ENCODE measurements around the gene RBP7. TPM values are rescaled to one million over a fixed set of nuclear protein-coding genes. Genes with fewer than 3 reads are reported as not detected.
A peak's percentile ranks its signal among the peaks of the same experiment; 100 is the strongest.

Gene RBP7
- 0.74 TPM for polyA plus RNA-seq (2013, experiment 1 of 4)
- polyA plus RNA-seq (2013, experiment 2 of 4): 1.0 TPM
- 2.2 TPM for polyA plus RNA-seq (2013, experiment 3 of 4)
- polyA plus RNA-seq (2013, experiment 4 of 4): 0.97 TPM

DNA sequence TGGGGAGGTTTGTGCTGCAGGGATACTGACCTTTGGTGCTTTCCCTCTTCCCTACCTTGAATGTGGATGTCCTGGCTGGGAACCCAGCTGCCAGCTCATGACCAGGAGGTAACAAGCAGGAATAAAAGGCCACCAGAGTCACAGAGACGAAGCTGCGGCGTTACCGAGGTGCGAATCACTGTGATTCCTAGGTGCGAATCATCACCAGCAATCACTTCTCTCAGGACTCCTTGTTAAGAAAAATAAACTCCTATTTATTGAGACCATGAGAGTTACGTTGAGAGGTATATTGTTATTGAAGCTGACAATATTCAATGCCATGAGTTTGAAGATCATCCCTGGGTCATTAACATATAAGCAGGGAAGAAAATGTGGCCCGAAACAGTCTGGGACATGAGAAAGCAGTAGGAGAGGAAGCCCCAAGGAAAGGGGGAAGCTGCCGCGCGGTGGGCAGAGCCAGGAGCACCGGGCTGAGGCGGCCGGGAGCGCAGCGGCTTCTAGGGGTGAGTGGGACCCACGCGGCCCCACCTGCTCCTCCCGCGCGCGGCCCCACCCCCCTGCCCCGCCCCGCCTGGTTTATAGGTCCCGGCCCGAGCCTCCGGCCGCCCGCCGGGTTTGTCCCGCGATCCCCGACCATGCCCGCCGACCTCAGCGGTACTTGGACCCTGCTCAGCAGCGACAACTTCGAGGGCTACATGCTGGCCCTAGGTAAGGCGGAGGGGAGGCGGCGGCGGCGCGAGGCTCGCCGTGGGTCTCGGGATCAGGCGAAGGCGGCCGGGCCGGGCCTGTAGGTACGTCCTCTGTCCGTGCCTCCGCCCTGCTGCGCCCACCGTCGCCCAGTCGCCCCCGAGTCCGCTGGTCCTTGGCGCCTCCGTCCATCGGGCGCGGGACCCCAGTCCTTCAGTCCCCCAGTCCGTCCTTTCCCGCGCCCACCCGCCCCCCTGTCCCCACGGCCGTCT, at the start of gene RBP7:
RBP7 (plus strand) TSS at position 605 of the 959 bp plus-strand sequence; CDS start at position 636, 31 bp downstream.
- no peaks in the 10 kb centered on the region for H3K9me3 ChIP-seq (ENCODE audit: control insufficient read depth, low read length)
- H3K4me1 ChIP-seq (ENCODE audit: control insufficient read depth, insufficient read depth, low read length): no peaks in the 10 kb centered on the region
- no peak within 1 kb of the TSS for H3K27ac ChIP-seq (ENCODE audit: insufficient read depth, low read depth, low read length, poor library complexity, severe bottlenecking)
- H3K27me3 ChIP-seq (ENCODE audit: control insufficient read depth, insufficient read depth, low read length, poor library complexity, severe bottlenecking): peaks cover 43% of the 10 kb centered on the region
- no peaks in the 10 kb centered on the region for H3K36me3 ChIP-seq (ENCODE audit: control insufficient read depth, insufficient read depth, low read length)
- WGBS, 2 experiments: 6% methylated on average over 70 to 71 of the region's 71 CpGs
- H3K4me3 ChIP-seq (ENCODE audit: insufficient read depth, low read depth, low read length): peak within 1 kb of the TSS; percentile 31

GRCh38 chr1:9957726-9958125, 39.3 kb upstream of the RBP7 start:
- Histone ChIP-seq H3K4me1 (ENCODE audit: control insufficient read depth, insufficient read depth, low read length) (no peaks in the 10 kb centered on the region), H3K27me3 (ENCODE audit: control insufficient read depth, insufficient read depth, low read length, poor library complexity, severe bottlenecking) (no peaks in the 10 kb centered on the region), H3K4me3 (ENCODE audit: insufficient read depth, low read depth, low read length) (no peak overlapping the region), H3K27ac (ENCODE audit: insufficient read depth, low read depth, low read length, poor library complexity, severe bottlenecking) (no peak overlapping the region), H3K36me3 (ENCODE audit: control insufficient read depth, insufficient read depth, low read length) (no peaks in the 10 kb centered on the region), H3K9me3 (ENCODE audit: control insufficient read depth, low read length) (no peaks in the 10 kb centered on the region)
- 92 to 95% methylated on average over 8 of the region's 8 CpGs for WGBS, 2 experiments

- Histone ChIP-seq H3K4me1 (ENCODE audit: control insufficient read depth, insufficient read depth, low read length) (no peaks in the 10 kb centered on the region), H3K9me3 (ENCODE audit: control insufficient read depth, low read length) (no peaks in the 10 kb centered on the region), H3K27me3 (ENCODE audit: control insufficient read depth, insufficient read depth, low read length, poor library complexity, severe bottlenecking) (no peaks in the 10 kb centered on the region), H3K36me3 (ENCODE audit: control insufficient read depth, insufficient read depth, low read length) (no peaks in the 10 kb centered on the region), H3K27ac (ENCODE audit: insufficient read depth, low read depth, low read length, poor library complexity, severe bottlenecking) (no peak overlapping the region), H3K4me3 (ENCODE audit: insufficient read depth, low read depth, low read length) (no peak overlapping the region)
- WGBS, 2 experiments: 94 to 95% methylated on average over 3 to 4 of the region's 4 CpGs
These were observed 37.0 kb upstream of the RBP7 start for GRCh38 chr1:9960011-9960410.

DNA sequence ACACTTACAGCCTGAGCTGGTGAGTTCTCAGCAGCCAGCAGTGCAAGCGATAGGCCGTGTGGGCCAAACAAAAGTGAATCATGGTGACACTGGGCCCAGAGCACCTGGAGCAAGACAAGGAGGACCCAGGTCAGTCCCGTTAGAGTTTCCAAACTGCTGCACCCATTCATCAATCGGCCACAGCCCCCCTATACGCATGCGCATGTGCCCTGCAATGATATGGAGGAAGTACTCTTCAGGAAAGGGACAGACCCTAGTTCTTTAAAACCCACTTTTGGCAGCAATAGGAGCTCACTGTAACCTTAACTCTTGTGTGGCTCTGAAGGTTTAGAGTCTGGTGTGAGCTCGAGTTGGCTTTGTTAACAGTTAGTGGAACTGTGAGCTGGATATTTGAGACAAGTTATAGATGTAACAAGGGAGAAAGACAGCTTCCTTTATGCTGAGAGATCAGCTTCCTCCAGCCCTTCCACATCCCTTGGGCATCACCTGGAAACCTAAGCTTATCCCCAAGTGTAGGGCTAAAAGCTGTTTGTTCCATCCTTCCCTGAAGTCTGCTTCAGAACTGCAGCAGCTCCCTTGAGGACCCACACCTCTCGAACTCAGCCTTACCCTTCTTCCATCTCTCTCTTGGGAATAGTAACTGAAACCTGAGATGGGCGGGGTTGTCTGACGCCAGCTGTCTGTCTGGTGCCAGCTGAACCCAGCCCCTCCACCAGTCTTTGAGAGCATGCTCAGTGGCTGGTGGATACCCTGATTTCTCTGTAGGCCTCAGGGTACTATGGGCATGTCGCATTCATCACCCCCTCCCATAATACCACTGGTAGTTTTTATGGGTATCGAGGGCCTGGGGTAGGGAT, 36.1 kb upstream of the RBP7 start:
- H3K9me3 ChIP-seq (ENCODE audit: control insufficient read depth, low read length): no peaks in the 10 kb centered on the region
- H3K4me3 ChIP-seq (ENCODE audit: insufficient read depth, low read depth, low read length): no peak overlapping the region
- H3K27ac ChIP-seq (ENCODE audit: insufficient read depth, low read depth, low read length, poor library complexity, severe bottlenecking): no peak overlapping the region
- H3K36me3 ChIP-seq (ENCODE audit: control insufficient read depth, insufficient read depth, low read length): no peaks in the 10 kb centered on the region
- no peaks in the 10 kb centered on the region for H3K4me1 ChIP-seq (ENCODE audit: control insufficient read depth, insufficient read depth, low read length)
- WGBS, 2 experiments: 74 to 77% methylated on average over 11 to 12 of the region's 12 CpGs
- no peaks in the 10 kb centered on the region for H3K27me3 ChIP-seq (ENCODE audit: control insufficient read depth, insufficient read depth, low read length, poor library complexity, severe bottlenecking)

GRCh38 chr1:9984253-9984652, 12.8 kb upstream of the RBP7 start:
- H3K36me3 ChIP-seq (ENCODE audit: control insufficient read depth, insufficient read depth, low read length): peaks cover 6% of the 10 kb centered on the region
- H3K4me1 ChIP-seq (ENCODE audit: control insufficient read depth, insufficient read depth, low read length): no peaks in the 10 kb centered on the region
- no peak overlapping the region for H3K27ac ChIP-seq (ENCODE audit: insufficient read depth, low read depth, low read length, poor library complexity, severe bottlenecking)
- no peaks in the 10 kb centered on the region for H3K9me3 ChIP-seq (ENCODE audit: control insufficient read depth, low read length)
- WGBS, 2 experiments: 97 to 98% methylated on average over 4 to 5 of the region's 5 CpGs
- H3K4me3 ChIP-seq (ENCODE audit: insufficient read depth, low read depth, low read length): no peak overlapping the region
- no peaks in the 10 kb centered on the region for H3K27me3 ChIP-seq (ENCODE audit: control insufficient read depth, insufficient read depth, low read length, poor library complexity, severe bottlenecking)

DNA sequence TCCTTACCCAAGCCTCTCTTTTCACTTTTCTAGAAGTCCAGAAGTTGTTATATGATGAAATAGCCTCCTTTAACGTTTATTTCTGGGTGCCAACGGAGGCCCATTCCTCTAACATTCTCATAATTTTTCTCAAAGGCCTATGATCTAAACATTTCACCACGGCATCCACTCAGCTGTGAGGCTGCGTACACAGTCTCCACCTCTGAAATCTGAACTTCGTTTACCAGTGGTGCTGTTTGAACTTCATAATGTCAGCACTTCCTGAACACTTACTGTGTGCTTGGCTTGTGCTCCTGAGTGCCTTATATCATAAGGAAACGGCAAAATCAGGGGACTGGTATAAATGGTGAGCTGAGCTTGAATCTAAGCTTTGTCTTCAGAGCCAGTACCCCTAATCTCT, 12.0 kb upstream of the RBP7 start:
- WGBS, 2 experiments: 74 to 76% methylated on average over 6 of the region's 6 CpGs
- Histone ChIP-seq H3K27ac (ENCODE audit: insufficient read depth, low read depth, low read length, poor library complexity, severe bottlenecking) (no peak overlapping the region), H3K4me1 (ENCODE audit: control insufficient read depth, insufficient read depth, low read length) (no peaks in the 10 kb centered on the region), H3K4me3 (ENCODE audit: insufficient read depth, low read depth, low read length) (no peak overlapping the region), H3K27me3 (ENCODE audit: control insufficient read depth, insufficient read depth, low read length, poor library complexity, severe bottlenecking) (no peaks in the 10 kb centered on the region), H3K9me3 (ENCODE audit: control insufficient read depth, low read length) (no peaks in the 10 kb centered on the region), H3K36me3 (ENCODE audit: control insufficient read depth, insufficient read depth, low read length) (peaks cover 6% of the 10 kb centered on the region)

GRCh38 chr1:9989773-9990172, 7.3 kb upstream of the RBP7 start:
- Histone ChIP-seq H3K36me3 (ENCODE audit: control insufficient read depth, insufficient read depth, low read length) (no peaks in the 10 kb centered on the region), H3K4me3 (ENCODE audit: insufficient read depth, low read depth, low read length) (no peak overlapping the region), H3K9me3 (ENCODE audit: control insufficient read depth, low read length) (no peaks in the 10 kb centered on the region), H3K27ac (ENCODE audit: insufficient read depth, low read depth, low read length, poor library complexity, severe bottlenecking) (no peak overlapping the region), H3K4me1 (ENCODE audit: control insufficient read depth, insufficient read depth, low read length) (no peaks in the 10 kb centered on the region), H3K27me3 (ENCODE audit: control insufficient read depth, insufficient read depth, low read length, poor library complexity, severe bottlenecking) (no peaks in the 10 kb centered on the region)
- 88 to 89% methylated on average over 5 of the region's 5 CpGs for WGBS, 2 experiments

- 94 to 96% methylated on average over 2 of the region's 2 CpGs for WGBS, 2 experiments
- H3K27ac ChIP-seq (ENCODE audit: insufficient read depth, low read depth, low read length, poor library complexity, severe bottlenecking): no peak overlapping the region
- H3K36me3 ChIP-seq (ENCODE audit: control insufficient read depth, insufficient read depth, low read length): no peaks in the 10 kb centered on the region
- H3K4me1 ChIP-seq (ENCODE audit: control insufficient read depth, insufficient read depth, low read length): no peaks in the 10 kb centered on the region
- no peak overlapping the region for H3K4me3 ChIP-seq (ENCODE audit: insufficient read depth, low read depth, low read length)
- peaks cover 10% of the 10 kb centered on the region for H3K27me3 ChIP-seq (ENCODE audit: control insufficient read depth, insufficient read depth, low read length, poor library complexity, severe bottlenecking)
- no peaks in the 10 kb centered on the region for H3K9me3 ChIP-seq (ENCODE audit: control insufficient read depth, low read length)
These were observed 6.1 kb upstream of the RBP7 start for GRCh38 chr1:9990944-9991343.

- no peak overlapping the region for H3K4me3 ChIP-seq (ENCODE audit: insufficient read depth, low read depth, low read length)
- H3K27ac ChIP-seq (ENCODE audit: insufficient read depth, low read depth, low read length, poor library complexity, severe bottlenecking): no peak overlapping the region
- H3K36me3 ChIP-seq (ENCODE audit: control insufficient read depth, insufficient read depth, low read length): no peaks in the 10 kb centered on the region
- H3K4me1 ChIP-seq (ENCODE audit: control insufficient read depth, insufficient read depth, low read length): no peaks in the 10 kb centered on the region
- peaks cover 29% of the 10 kb centered on the region for H3K27me3 ChIP-seq (ENCODE audit: control insufficient read depth, insufficient read depth, low read length, poor library complexity, severe bottlenecking)
- 89 to 94% methylated on average over 5 of the region's 5 CpGs for WGBS, 2 experiments
- no peaks in the 10 kb centered on the region for H3K9me3 ChIP-seq (ENCODE audit: control insufficient read depth, low read length)
These were observed 4.1 kb upstream of the RBP7 start for GRCh38 chr1:9992910-9993309.

DNA sequence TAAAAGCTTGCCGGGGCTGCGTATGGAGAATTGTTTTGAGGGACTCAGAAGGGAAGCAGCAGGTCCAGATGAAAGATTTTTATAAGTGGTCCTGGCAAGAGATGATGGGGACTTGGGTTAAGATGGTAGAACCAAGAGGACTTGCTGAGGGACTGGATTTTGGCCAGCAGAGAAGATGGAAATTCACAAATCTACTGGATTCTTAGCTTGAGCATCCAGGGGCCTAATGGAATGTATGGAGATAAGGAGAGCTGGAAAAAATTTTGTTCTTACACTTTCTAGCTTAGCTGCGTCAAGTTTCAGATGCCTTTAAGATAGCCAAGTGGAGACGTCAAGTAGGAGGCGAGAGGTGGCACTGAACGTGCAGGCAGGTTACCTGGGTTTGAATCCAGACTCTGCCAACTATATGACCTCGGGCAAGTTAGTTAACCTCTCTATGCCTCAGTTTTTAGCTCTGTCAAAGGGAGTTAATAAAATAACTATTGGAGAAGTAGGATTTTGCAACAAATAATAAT, 3.4 kb upstream of the RBP7 start:
- peaks cover 36% of the 10 kb centered on the region for H3K27me3 ChIP-seq (ENCODE audit: control insufficient read depth, insufficient read depth, low read length, poor library complexity, severe bottlenecking)
- 93 to 95% methylated on average over 7 of the region's 7 CpGs for WGBS, 2 experiments
- no peaks in the 10 kb centered on the region for H3K4me1 ChIP-seq (ENCODE audit: control insufficient read depth, insufficient read depth, low read length)
- H3K4me3 ChIP-seq (ENCODE audit: insufficient read depth, low read depth, low read length): no peak overlapping the region
- H3K36me3 ChIP-seq (ENCODE audit: control insufficient read depth, insufficient read depth, low read length): no peaks in the 10 kb centered on the region
- H3K27ac ChIP-seq (ENCODE audit: insufficient read depth, low read depth, low read length, poor library complexity, severe bottlenecking): no peak overlapping the region
- H3K9me3 ChIP-seq (ENCODE audit: control insufficient read depth, low read length): no peaks in the 10 kb centered on the region

Data from ectodermal cell (in vitro differentiated cells).